ENCODE results near the gene ZC3H7B. TPM values are rescaled to one million over a fixed set of nuclear protein-coding genes. Genes with fewer than 3 reads are reported as not detected.

The ZC3H7B gene
- total and polyA plus RNA-seq, 11 donors: 29.7 to 50.4 (median 37.1) TPM

- H3K36me3 ChIP-seq: peaks cover 0 to 95% (median 85%) of the 10 kb centered on the region in 9 donors
- H3K9me3 ChIP-seq: no peaks in the 10 kb centered on the region
- H3K4me1 ChIP-seq: no peaks in the 10 kb centered on the region
- DNase-seq (peak in 1 of 5 donors; percentile 18), ATAC-seq (no peak)
- TF ChIP-seq, protein P1, sequence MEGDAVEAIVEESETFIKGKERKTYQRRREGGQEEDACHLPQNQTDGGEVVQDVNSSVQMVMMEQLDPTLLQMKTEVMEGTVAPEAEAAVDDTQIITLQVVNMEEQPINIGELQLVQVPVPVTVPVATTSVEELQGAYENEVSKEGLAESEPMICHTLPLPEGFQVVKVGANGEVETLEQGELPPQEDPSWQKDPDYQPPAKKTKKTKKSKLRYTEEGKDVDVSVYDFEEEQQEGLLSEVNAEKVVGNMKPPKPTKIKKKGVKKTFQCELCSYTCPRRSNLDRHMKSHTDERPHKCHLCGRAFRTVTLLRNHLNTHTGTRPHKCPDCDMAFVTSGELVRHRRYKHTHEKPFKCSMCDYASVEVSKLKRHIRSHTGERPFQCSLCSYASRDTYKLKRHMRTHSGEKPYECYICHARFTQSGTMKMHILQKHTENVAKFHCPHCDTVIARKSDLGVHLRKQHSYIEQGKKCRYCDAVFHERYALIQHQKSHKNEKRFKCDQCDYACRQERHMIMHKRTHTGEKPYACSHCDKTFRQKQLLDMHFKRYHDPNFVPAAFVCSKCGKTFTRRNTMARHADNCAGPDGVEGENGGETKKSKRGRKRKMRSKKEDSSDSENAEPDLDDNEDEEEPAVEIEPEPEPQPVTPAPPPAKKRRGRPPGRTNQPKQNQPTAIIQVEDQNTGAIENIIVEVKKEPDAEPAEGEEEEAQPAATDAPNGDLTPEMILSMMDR (IDR thresholded peaks at IDR 0.05): no peak
- TF ChIP-seq POLR2A (IDR thresholded peaks at IDR 0.05): no peak
- no peak overlapping the region for H3K27ac ChIP-seq
- no peak overlapping the region for H3K4me3 ChIP-seq
- intact Hi-C loops (cut with DNase I): loop anchor here in 1 of 10 donors (10.0 kb wide), 1 partner anchor 93 kb away; no protein-coding TSS in a partner anchor
- H3K27me3 ChIP-seq: no peaks in the 10 kb centered on the region
- 94 to 97% (median 96%) methylated on average over 16 of the region's 16 CpGs for WGBS, 4 donors
These were observed 33.4 kb upstream of the ZC3H7B start for GRCh38 chr22:41267958-41268357.

- DNase-seq: peak in 1 of 5 donors; percentile 9
- Histone ChIP-seq H3K4me3 (no peak overlapping the region), H3K27ac (no peak overlapping the region), H3K4me1 (peaks cover 0 to 4% (median 0%) of the 10 kb centered on the region in 12 donors), H3K36me3 (peaks cover 0 to 97% (median 89%) of the 10 kb centered on the region in 9 donors), H3K27me3 (no peaks in the 10 kb centered on the region), H3K9me3 (no peaks in the 10 kb centered on the region)
- ATAC-seq: no peak
- intact Hi-C loops (cut with DNase I): no loop called here
- TF ChIP-seq, protein P1 (IDR thresholded peaks at IDR 0.05): no peak
- TF ChIP-seq POLR2A (IDR thresholded peaks at IDR 0.05): no peak
- WGBS, 4 donors: 91 to 94% (median 94%) methylated on average over 8 to 9 of the region's 9 CpGs
These were observed 29.5 kb upstream of the ZC3H7B start for GRCh38 chr22:41271787-41272186.

- Histone ChIP-seq H3K9me3 (no peaks in the 10 kb centered on the region), H3K4me1 (peaks cover 0 to 4% (median 0%) of the 10 kb centered on the region in 12 donors), H3K4me3 (no peak overlapping the region), H3K27ac (no peak overlapping the region), H3K27me3 (no peaks in the 10 kb centered on the region), H3K36me3 (peaks cover 0 to 96% (median 86%) of the 10 kb centered on the region in 9 donors)
- WGBS, 4 donors: 88 to 93% (median 92%) methylated on average over 7 of the region's 7 CpGs
- intact Hi-C loops (cut with DNase I): no loop called here
- DNase-seq: no peak
- no peak for ATAC-seq
- TF ChIP-seq, protein P1 (IDR thresholded peaks at IDR 0.05): no peak
- TF ChIP-seq POLR2A (IDR thresholded peaks at IDR 0.05): no peak
These were observed 28.2 kb upstream of the ZC3H7B start for GRCh38 chr22:41273128-41273527.

GRCh38 chr22:41274856-41275255 lies 26.5 kb upstream of the ZC3H7B start:
- 56 to 86% (median 68%) methylated on average over 4 of the region's 4 CpGs for WGBS, 4 donors
- DNase-seq (no peak), ATAC-seq (peak in 2 of 4 donors; percentile 22 to 33)
- H3K4me3 ChIP-seq: no peak overlapping the region
- H3K27me3 ChIP-seq: no peaks in the 10 kb centered on the region
- no peaks in the 10 kb centered on the region for H3K9me3 ChIP-seq
- TF ChIP-seq, protein P1 (IDR thresholded peaks at IDR 0.05): no peak
- TF ChIP-seq POLR2A (IDR thresholded peaks at IDR 0.05): no peak
- H3K36me3 ChIP-seq: peaks cover 0 to 96% (median 86%) of the 10 kb centered on the region in 9 donors
- intact Hi-C loops (cut with DNase I): no loop called here
- no peak overlapping the region for H3K27ac ChIP-seq
- H3K4me1 ChIP-seq: peaks cover 0 to 4% (median 0%) of the 10 kb centered on the region in 12 donors
